Adrenal gland (tissue), 19 donors: Measurements from ENCODE around the gene CHP1. TPM values are rescaled to one million over a fixed set of nuclear protein-coding genes. Genes with fewer than 3 reads are reported as not detected.

Source experiments
- DNase-seq, 7 donors: peaks; one replicate each; pipeline ENCODE4 v3.0.0-alpha.2; 2019 to 2020
- H3K27ac ChIP-seq, 5 donors: fragments of 200-600 bp; sonication (generic) in 4 of 5; 1 replicate in 3 of 5; 2 replicates in 2 of 5; pipeline versions ENCODE4 v1.5.1 to v1.8.0; 2016 to 2020; ENCODE audit warnings: mild to moderate bottlenecking in 1 of 5
- H3K27me3 ChIP-seq: fragments of 200-600 bp; 2 replicates; pipeline ENCODE4 v1.8.0; 2021
- H3K36me3 ChIP-seq, 2 donors: fragments of 200-600 bp; replicated peaks in 1 of 2; 1 replicate in 1 of 2; 2 replicates in 1 of 2; pipeline versions ENCODE4 v1.5.1 to v1.8.0; 2018 to 2022
- H3K4me1 ChIP-seq, 2 donors: fragments of 200-600 bp; replicated peaks in 1 of 2; 1 replicate in 1 of 2; 2 replicates in 1 of 2; pipeline versions ENCODE4 v1.5.1 to v1.8.0; 2018 to 2021
- H3K4me3 ChIP-seq, 4 donors: fragments of 200-600 bp; sonication (generic) in 3 of 4; one replicate each; pipeline ENCODE4 v1.5.1; 2016 to 2018
- H3K9me3 ChIP-seq, 3 donors: fragments of 200-600 bp; sonication (generic) in 1 of 3; replicated peaks in 1 of 3; 1 replicate in 2 of 3; 2 replicates in 1 of 3; pipeline versions ENCODE4 v1.5.1 to v1.8.0; 2016 to 2021
- CTCF ChIP-seq, 6 experiments: fragments of 450-650 bp in 4 of 6; fragments of 200-600 bp in 2 of 6; sonication (generic) in 1 of 6; IDR thresholded peaks; 1 replicate in 5 of 6; 2 replicates in 1 of 6; pipeline versions ENCODE4 v1.5.1 to v1.8.0; 2016 to 2021; ENCODE audit warnings: antibody characterized with exemption in 6 of 6, mild to moderate bottlenecking in 2 of 6, moderate library complexity in 1 of 6
- POLR2A ChIP-seq, 2 donors: fragments of 450-650 bp; IDR thresholded peaks; one replicate each; pipeline ENCODE4 v1.6.1; 2017; ENCODE audit warnings: antibody characterized with exemption in 2 of 2, mild to moderate bottlenecking in 2 of 2, moderate library complexity in 1 of 2
- WGBS, 4 donors: extraction: QIAGEN DNeasy Blood & Tissue Kit in 2 of 4; methylation state at CpG; one replicate each; pipeline versions ENCODE4 v1.1.5 to v1.1.7; 2013 to 2017; 5-methylcytosine and 5-hydroxymethylcytosine counted together
- intact Hi-C, 2 donors: fragments of 100-400 bp; cut with DNase I; formaldehyde crosslinking; loops; one replicate each; pipeline versions ENCODE4 v1.14.1 to v1.15.0; 2022 to 2023
- long read RNA-seq, 10 donors: library from polyadenylated mRNA in 3 of 10; unstranded in 2 of 10; stranded (forward) in 1 of 10; transcript quantifications; one replicate each; pipeline ENCODE4 v2.0.0 and lab custom pipeline, GENCODE V29; 2021 to 2026
- polyA plus RNA-seq, 3 donors: library from polyadenylated mRNA; stranded (reverse); fragments of 200-250 nt in 2 of 3; fragments of 350-450 nt in 1 of 3; fragmentation: Illumina TruSeq in 1 of 3; extraction: RNeasy Lipid Tissue Mini Kit (QIAGEN cat#74804) in 1 of 3; gene quantifications; one replicate each; pipeline ENCODE4 v1.2.3, GENCODE V29; 2013 to 2014
- total RNA-seq, 9 donors: library from RNA; depleted of rRNA in 4 of 9; stranded (reverse); fragments of >200 nt in 4 of 9; fragments of 120-200 nt in 1 of 9; fragmentation: NEBNext Ultra II Directional in 1 of 9; extraction: Animal tissue kit (Norgen Biotek cat#: 25700) in 1 of 9; gene quantifications; one replicate each; pipeline versions ENCODE4 v1.1.0 to v1.2.4, GENCODE V29; 2013 to 2023
- donor health status: healthy with polysubstance abuse.
- donor health status: Bipolar disorder and iron deficiency.
- donor health status: DM: yes; HTN: yes; CAD: no.
- donor health status: DM: no; HTN: no; CAD: no.
- donor health status: DM: no; HTN: no; CAD: no.
- donor health status: DM: yes; HTN: yes; CAD: no.

The CHP1 gene
- total RNA-seq = 100 to 1,000 TPM; 106 to 387 (median 174) TPM
- polyA plus RNA-seq = 100 to 1,000 TPM in 1 of 3 donors, 10 to 100 TPM in 2; 39.7 to 162 (median 40.5) TPM
- long read RNA-seq, donor 1, transcript CHP1-201 (7 exons, 3,329 nt) = major isoform, 41 of 151 reads
- long read RNA-seq, donor 1, partial matches to known transcripts = 109 of 151 reads
- long read RNA-seq, donor 1, other reads (novel, unspliced or antisense) = 0 of 151 reads
- long read RNA-seq, donor 2, transcript CHP1-201 (7 exons, 3,329 nt) = major isoform, 24 of 27 reads
- long read RNA-seq, donor 2, partial matches to known transcripts = 0 of 27 reads
- long read RNA-seq, donor 2, other reads (novel, unspliced or antisense) = 0 of 27 reads
- long read RNA-seq, donor 3, transcript CHP1-201 (7 exons, 3,329 nt) = major isoform, 22 of 30 reads
- long read RNA-seq, donor 3, partial matches to known transcripts = 7 of 30 reads
- long read RNA-seq, donor 3, other reads (novel, unspliced or antisense) = 0 of 30 reads
- long read RNA-seq, donor 4, transcript CHP1-201 (7 exons, 3,329 nt) = major isoform, 11 of 208 reads
- long read RNA-seq, donor 4, partial matches to known transcripts = 2 of 208 reads
- long read RNA-seq, donor 4, other reads (novel, unspliced or antisense) = 195 of 208 reads
- long read RNA-seq, donor 5, transcript CHP1-201 (7 exons, 3,329 nt) = major isoform, 5 of 7 reads
- long read RNA-seq, donor 5, partial matches to known transcripts = 0 of 7 reads
- long read RNA-seq, donor 5, other reads (novel, unspliced or antisense) = 2 of 7 reads
- long read RNA-seq, donor 6, transcript CHP1-201 (7 exons, 3,329 nt) = major isoform, 6 of 50 reads
- long read RNA-seq, donor 6, partial matches to known transcripts = 2 of 50 reads
- long read RNA-seq, donor 6, other reads (novel, unspliced or antisense) = 42 of 50 reads
- long read RNA-seq, donor 7, transcript CHP1-201 (7 exons, 3,329 nt) = major isoform, 18 of 23 reads
- long read RNA-seq, donor 7, partial matches to known transcripts = 5 of 23 reads
- long read RNA-seq, donor 7, other reads (novel, unspliced or antisense) = 0 of 23 reads
- long read RNA-seq, donor 8, transcript CHP1-201 (7 exons, 3,329 nt) = major isoform, 23 of 23 reads
- long read RNA-seq, donor 8, partial matches to known transcripts = 0 of 23 reads
- long read RNA-seq, donor 8, other reads (novel, unspliced or antisense) = 0 of 23 reads
- long read RNA-seq, donor 9, transcript CHP1-201 (7 exons, 3,329 nt) = major isoform, 22 of 36 reads
- long read RNA-seq, donor 9, partial matches to known transcripts = 11 of 36 reads
- long read RNA-seq, donor 9, other reads (novel, unspliced or antisense) = 0 of 36 reads
- long read RNA-seq, donor 10, transcript CHP1-201 (7 exons, 3,329 nt) = major isoform, 6 of 6 reads
- long read RNA-seq, donor 10, partial matches to known transcripts = 0 of 6 reads
- long read RNA-seq, donor 10, other reads (novel, unspliced or antisense) = 0 of 6 reads

- peak within 1 kb of the TSS; percentile 68 to 98 (median 88) for H3K4me3 ChIP-seq
- H3K36me3 ChIP-seq = no peaks in the 10 kb centered on the region
- H3K4me1 ChIP-seq = peaks cover 17 to 22% of the 10 kb centered on the region in 2 donors
- 0 to 1% (median 1%) methylated on average over 28 to 72 of the region's 72 CpGs for WGBS, 4 donors
- peak; percentile 88 to 96 for TF ChIP-seq POLR2A (IDR thresholded peaks at IDR 0.05)
- TF ChIP-seq CTCF (IDR thresholded peaks at IDR 0.05) = peak; percentile 92 to 96 (median 95)
- no peaks in the 10 kb centered on the region for H3K27me3 ChIP-seq
- no peaks in the 10 kb centered on the region for H3K9me3 ChIP-seq
- peak within 1 kb of the TSS; percentile 93 to 96 (median 93) for H3K27ac ChIP-seq
- intact Hi-C loops = loop anchor here in 1 of 2 donors (10.0 kb wide), 1 partner anchor 54 kb away; no protein-coding TSS in a partner anchor
- peak; percentile 98 to 99 (median 99) for DNase-seq
These were observed at the start of gene CHP1, which contains the start of gene EXD1 for GRCh38 chr15:41230650-41231421. Gene CHP1, plus strand, starts transcription at chr15:41231268. Its CDS starts 115 bp downstream, at chr15:41231383. Gene EXD1, minus strand, starts transcription at chr15:41230757. Its CDS starts 4,182 bp downstream, at chr15:41226575.

GRCh38 chr15:41182266-41182665, 48.8 kb upstream of the CHP1 start:
- Histone ChIP-seq H3K4me1 (no peaks in the 10 kb centered on the region), H3K9me3 (no peaks in the 10 kb centered on the region), H3K27me3 (no peaks in the 10 kb centered on the region), H3K4me3 (no peak overlapping the region), H3K27ac (no peak overlapping the region), H3K36me3 (no peaks in the 10 kb centered on the region)
- DNase-seq = no peak
- TF ChIP-seq CTCF (IDR thresholded peaks at IDR 0.05) (no peak), POLR2A (IDR thresholded peaks at IDR 0.05) (no peak)
- intact Hi-C loops = loop anchor here in 1 of 2 donors (5.0 kb wide), 1 partner anchor 280 kb away; no protein-coding TSS in a partner anchor
- 55 to 65% (median 61%) methylated on average over 4 of the region's 4 CpGs for WGBS, 4 donors

- H3K4me1 ChIP-seq = no peaks in the 10 kb centered on the region
- 53 to 56% (median 55%) methylated on average over 2 of the region's 2 CpGs for WGBS, 4 donors
- no peaks in the 10 kb centered on the region for H3K9me3 ChIP-seq
- no peaks in the 10 kb centered on the region for H3K36me3 ChIP-seq
- intact Hi-C loops = loop anchor here in 1 of 2 donors (5.0 kb wide), 1 partner anchor 281 kb away; no protein-coding TSS in a partner anchor
- TF ChIP-seq POLR2A (IDR thresholded peaks at IDR 0.05) = no peak
- no peak for TF ChIP-seq CTCF (IDR thresholded peaks at IDR 0.05)
- no peaks in the 10 kb centered on the region for H3K27me3 ChIP-seq
- no peak overlapping the region for H3K4me3 ChIP-seq
- no peak for DNase-seq
- no peak overlapping the region for H3K27ac ChIP-seq
These were observed 47.5 kb upstream of the CHP1 start for GRCh38 chr15:41183581-41183980.
